ENCODE measurements around the gene HBS1L. TPM values are rescaled to one million over a fixed set of nuclear protein-coding genes. Genes with fewer than 3 reads are reported as not detected.

HBS1L gene
- polyA plus RNA-seq, 4 donors = 23.0 to 39.2 (median 30.7) TPM

- Histone ChIP-seq H3K9me3 (ENCODE audit: control insufficient read depth in 2 of 2, insufficient read depth in 1 of 2, low read depth in 1 of 2, low read length in 1 of 2) (peaks cover 0 to under 1% of the 10 kb centered on the region in 2 donors), H3K27ac (ENCODE audit: low read depth in 1 of 3, low read length in 2 of 3) (no peak overlapping the region), H3K36me3 (ENCODE audit: control insufficient read depth in 3 of 3, insufficient read depth in 2 of 3, low read depth in 1 of 3, low read length in 3 of 3) (no peaks in the 10 kb centered on the region), H3K4me3 (ENCODE audit: low read depth in 1 of 3, low read length in 3 of 3) (no peak overlapping the region), H3K4me1 (ENCODE audit: control insufficient read depth in 3 of 3, insufficient read depth in 2 of 3, low read depth in 1 of 3, low read length in 2 of 3) (no peaks in the 10 kb centered on the region), H3K27me3 (ENCODE audit: control insufficient read depth in 3 of 3, insufficient read depth in 3 of 3, low read length in 3 of 3) (no peaks in the 10 kb centered on the region)
- FAIRE-seq = no peak
- 37 to 67% (median 52%) methylated on average over 5 of the region's 5 CpGs for WGBS, 3 donors
- DNase-seq = no peak
Measured at GRCh38 chr6:135086414-135086764, 31.8 kb upstream of the HBS1L start.

DNA sequence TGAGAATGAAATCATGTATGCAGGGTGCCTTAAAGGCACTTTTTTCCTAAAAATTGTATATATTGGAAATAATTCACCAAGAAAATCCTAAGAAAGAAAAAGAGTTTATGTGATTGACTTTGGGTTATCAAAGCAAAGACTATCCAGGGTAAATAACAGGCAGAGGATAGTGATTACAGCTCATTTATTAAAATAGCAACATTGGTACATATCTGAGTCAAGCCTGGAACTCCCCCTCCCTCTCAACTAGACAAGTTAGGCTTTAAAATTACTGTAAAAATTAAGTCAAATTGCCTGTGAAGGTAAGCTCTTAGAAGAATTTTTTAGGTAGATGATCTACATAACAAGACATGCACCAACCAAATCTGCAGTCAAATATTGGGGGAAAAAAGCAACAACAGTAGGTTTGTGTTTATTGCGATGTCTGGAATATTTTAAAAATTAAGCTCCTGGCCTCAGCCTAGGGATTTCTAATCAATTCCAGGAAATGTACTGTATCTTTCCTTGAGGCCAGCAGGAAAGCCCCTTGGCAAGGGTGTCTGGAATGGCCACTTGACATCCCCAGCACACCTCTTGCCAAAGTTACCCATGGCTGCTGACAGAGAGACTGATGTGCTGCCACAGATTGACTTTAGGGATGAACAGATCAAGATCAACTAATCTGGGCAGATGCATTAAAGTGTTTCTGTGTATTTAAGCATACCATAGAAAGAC, 31.2 kb upstream of the HBS1L start:
- DNase-seq (no peak), FAIRE-seq (no peak)
- Histone ChIP-seq H3K9me3 (ENCODE audit: control insufficient read depth in 2 of 2, insufficient read depth in 1 of 2, low read depth in 1 of 2, low read length in 1 of 2) (peaks cover 0 to 2% of the 10 kb centered on the region in 2 donors), H3K27ac (ENCODE audit: low read depth in 1 of 3, low read length in 2 of 3) (no peak overlapping the region), H3K36me3 (ENCODE audit: control insufficient read depth in 3 of 3, insufficient read depth in 2 of 3, low read depth in 1 of 3, low read length in 3 of 3) (no peaks in the 10 kb centered on the region), H3K4me3 (ENCODE audit: low read depth in 1 of 3, low read length in 3 of 3) (no peak overlapping the region), H3K4me1 (ENCODE audit: control insufficient read depth in 3 of 3, insufficient read depth in 2 of 3, low read depth in 1 of 3, low read length in 2 of 3) (no peaks in the 10 kb centered on the region), H3K27me3 (ENCODE audit: control insufficient read depth in 3 of 3, insufficient read depth in 3 of 3, low read length in 3 of 3) (no peaks in the 10 kb centered on the region)
- 83 to 96% (median 93%) methylated on average over 1 of the region's 1 CpG for WGBS, 3 donors

- Histone ChIP-seq H3K36me3 (ENCODE audit: control insufficient read depth in 3 of 3, insufficient read depth in 2 of 3, low read depth in 1 of 3, low read length in 3 of 3) (no peaks in the 10 kb centered on the region), H3K27ac (ENCODE audit: low read depth in 1 of 3, low read length in 2 of 3) (no peak overlapping the region), H3K4me3 (ENCODE audit: low read depth in 1 of 3, low read length in 3 of 3) (no peak overlapping the region), H3K27me3 (ENCODE audit: control insufficient read depth in 3 of 3, insufficient read depth in 3 of 3, low read length in 3 of 3) (no peaks in the 10 kb centered on the region), H3K4me1 (ENCODE audit: control insufficient read depth in 3 of 3, insufficient read depth in 2 of 3, low read depth in 1 of 3, low read length in 2 of 3) (no peaks in the 10 kb centered on the region), H3K9me3 (ENCODE audit: control insufficient read depth in 2 of 2, insufficient read depth in 1 of 2, low read depth in 1 of 2, low read length in 1 of 2) (peaks cover 0 to 2% of the 10 kb centered on the region in 2 donors)
- 93 to 100% (median 95%) methylated on average over 1 of the region's 1 CpG for WGBS, 3 donors
- DNase-seq (no peak), FAIRE-seq (no peak)
Measured at GRCh38 chr6:135084916-135085269, 30.3 kb upstream of the HBS1L start.

DNA sequence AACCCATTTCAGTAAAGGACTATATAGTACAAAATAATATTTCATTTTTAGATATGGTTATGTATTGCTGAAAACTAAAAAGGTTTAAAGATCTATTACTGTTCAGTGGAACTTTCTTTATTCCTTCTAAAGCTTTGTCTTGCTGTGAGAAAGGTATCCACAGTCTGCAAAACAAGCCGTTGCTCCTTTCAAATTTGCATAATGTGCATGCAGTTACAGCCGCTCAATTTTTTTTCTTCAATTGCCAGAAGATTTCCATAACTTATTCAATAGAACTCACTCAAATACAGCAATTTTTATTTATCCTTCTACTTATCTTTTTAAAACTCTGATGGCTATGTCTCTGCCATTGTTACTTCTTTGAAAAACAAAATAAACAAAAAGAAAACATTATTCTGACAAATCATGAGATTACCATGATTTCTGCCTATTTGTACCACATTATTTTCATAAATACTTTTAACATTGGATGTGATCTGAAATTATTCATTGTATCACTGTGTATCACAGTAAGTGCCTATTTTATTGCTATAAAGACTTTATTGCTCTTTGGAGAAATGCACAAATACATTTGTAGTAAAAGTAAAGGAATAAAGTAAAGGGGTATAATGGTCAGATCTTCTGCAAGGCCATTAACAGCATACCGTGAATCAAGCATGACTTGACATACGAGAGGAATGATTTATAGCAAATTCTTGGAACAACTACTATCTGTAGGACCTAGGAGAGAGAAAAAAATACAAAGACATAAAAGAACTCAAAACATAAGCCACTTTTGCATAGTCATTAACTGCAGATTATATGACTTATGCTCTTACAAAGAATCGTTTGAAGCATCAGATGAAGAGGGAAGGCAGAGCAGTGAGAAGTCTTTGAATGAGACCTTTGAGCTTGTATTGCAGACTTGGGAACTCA, 29.6 kb upstream of the HBS1L start:
- Histone ChIP-seq H3K27ac (ENCODE audit: low read depth in 1 of 3, low read length in 2 of 3) (no peak overlapping the region), H3K9me3 (ENCODE audit: control insufficient read depth in 2 of 2, insufficient read depth in 1 of 2, low read depth in 1 of 2, low read length in 1 of 2) (peaks cover 0 to 2% of the 10 kb centered on the region in 2 donors), H3K36me3 (ENCODE audit: control insufficient read depth in 3 of 3, insufficient read depth in 2 of 3, low read depth in 1 of 3, low read length in 3 of 3) (no peaks in the 10 kb centered on the region), H3K4me3 (ENCODE audit: low read depth in 1 of 3, low read length in 3 of 3) (no peak overlapping the region), H3K27me3 (ENCODE audit: control insufficient read depth in 3 of 3, insufficient read depth in 3 of 3, low read length in 3 of 3) (no peaks in the 10 kb centered on the region), H3K4me1 (ENCODE audit: control insufficient read depth in 3 of 3, insufficient read depth in 2 of 3, low read depth in 1 of 3, low read length in 2 of 3) (no peaks in the 10 kb centered on the region)
- WGBS, 3 donors = 51 to 62% (median 52%) methylated on average over 5 of the region's 5 CpGs
- no peak for FAIRE-seq
- DNase-seq = no peak

DNA sequence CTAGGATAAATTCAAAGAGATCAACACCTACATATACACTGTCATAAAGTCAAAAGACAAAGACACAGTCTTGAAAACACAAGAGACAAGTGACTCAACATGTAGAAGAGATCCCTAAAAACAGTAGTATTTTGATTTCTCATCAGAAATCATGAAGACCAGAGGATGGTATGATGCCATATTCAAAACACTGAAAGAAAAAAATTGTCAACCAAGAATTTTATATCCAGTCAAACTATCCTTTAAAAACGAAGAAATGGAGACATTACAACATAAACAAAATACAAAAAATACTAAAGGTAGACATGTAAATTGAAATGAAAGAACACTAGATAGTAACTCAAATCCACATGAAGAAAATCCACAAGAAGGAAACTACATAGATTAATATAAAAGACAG, 27.3 kb upstream of the HBS1L start:
- H3K4me1 ChIP-seq (ENCODE audit: control insufficient read depth in 3 of 3, insufficient read depth in 2 of 3, low read depth in 1 of 3, low read length in 2 of 3) = no peaks in the 10 kb centered on the region
- H3K27ac ChIP-seq (ENCODE audit: low read depth in 1 of 3, low read length in 2 of 3) = no peak overlapping the region
- WGBS, 3 donors = 55 to 73% (median 65%) methylated on average over 1 of the region's 1 CpG
- FAIRE-seq = no peak
- no peaks in the 10 kb centered on the region for H3K27me3 ChIP-seq (ENCODE audit: control insufficient read depth in 3 of 3, insufficient read depth in 3 of 3, low read length in 3 of 3)
- H3K36me3 ChIP-seq (ENCODE audit: control insufficient read depth in 3 of 3, insufficient read depth in 2 of 3, low read depth in 1 of 3, low read length in 3 of 3) = no peaks in the 10 kb centered on the region
- no peak for DNase-seq
- H3K9me3 ChIP-seq (ENCODE audit: control insufficient read depth in 2 of 2, insufficient read depth in 1 of 2, low read depth in 1 of 2, low read length in 1 of 2) = peaks cover 0 to 2% of the 10 kb centered on the region in 2 donors
- H3K4me3 ChIP-seq (ENCODE audit: low read depth in 1 of 3, low read length in 3 of 3) = no peak overlapping the region

DNA sequence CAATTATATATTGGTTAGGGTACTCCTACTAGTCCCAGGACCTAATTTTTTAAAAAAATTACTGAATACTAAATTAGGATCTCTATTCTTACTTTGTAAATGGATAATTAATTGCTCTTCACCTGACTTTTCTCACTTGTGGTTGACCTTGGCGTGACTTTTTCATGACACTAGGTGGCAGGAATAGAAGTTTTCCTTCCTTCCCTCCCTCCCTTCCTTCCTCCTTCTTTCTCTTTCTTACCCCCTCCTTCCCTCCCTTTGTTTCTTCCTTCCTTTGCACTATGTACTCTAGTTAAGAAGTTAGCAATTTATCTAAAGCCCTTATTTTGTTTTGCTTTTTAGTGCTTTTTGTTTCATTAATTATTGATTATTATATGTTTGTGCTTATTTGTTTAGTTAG, 20.4 kb upstream of the HBS1L start:
- Histone ChIP-seq H3K4me3 (ENCODE audit: low read depth in 1 of 3, low read length in 3 of 3) (no peak overlapping the region), H3K4me1 (ENCODE audit: control insufficient read depth in 3 of 3, insufficient read depth in 2 of 3, low read depth in 1 of 3, low read length in 2 of 3) (no peaks in the 10 kb centered on the region), H3K9me3 (ENCODE audit: control insufficient read depth in 2 of 2, insufficient read depth in 1 of 2, low read depth in 1 of 2, low read length in 1 of 2) (no peaks in the 10 kb centered on the region), H3K27ac (ENCODE audit: low read depth in 1 of 3, low read length in 2 of 3) (no peak overlapping the region), H3K27me3 (ENCODE audit: control insufficient read depth in 3 of 3, insufficient read depth in 3 of 3, low read length in 3 of 3) (no peaks in the 10 kb centered on the region), H3K36me3 (ENCODE audit: control insufficient read depth in 3 of 3, insufficient read depth in 2 of 3, low read depth in 1 of 3, low read length in 3 of 3) (no peaks in the 10 kb centered on the region)
- no peak for DNase-seq
- FAIRE-seq = no peak
- 50 to 75% (median 70%) methylated on average over 1 of the region's 1 CpG for WGBS, 3 donors

DNA sequence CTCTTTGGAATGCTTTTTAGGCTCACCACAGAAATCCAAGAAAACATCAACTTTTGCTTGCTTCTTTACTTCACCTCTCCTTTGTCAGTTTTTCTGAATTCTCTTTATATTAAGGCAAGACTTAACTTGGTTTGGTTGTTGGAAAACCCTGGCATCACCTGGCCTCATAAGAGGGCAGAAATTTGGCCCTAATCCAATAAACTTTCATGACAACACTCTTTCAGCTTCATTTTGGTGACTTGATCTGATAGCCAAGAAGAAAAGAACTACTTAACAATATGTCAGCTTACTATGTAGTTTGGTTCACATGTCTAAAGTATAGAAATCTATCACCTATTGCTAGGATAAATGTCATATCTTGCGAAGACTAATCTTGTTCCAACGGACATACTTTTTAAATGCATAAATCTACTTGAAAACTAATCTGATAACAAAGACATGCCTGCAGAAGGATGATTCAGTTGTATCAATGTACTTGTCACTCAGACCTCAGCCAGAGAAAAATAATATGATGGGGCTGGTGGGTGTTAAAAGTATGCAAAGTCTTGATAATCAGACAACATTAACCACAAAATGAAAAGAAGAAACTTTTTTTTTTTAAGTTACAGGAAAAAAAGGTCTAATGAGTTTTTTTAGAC, 19.3 kb upstream of the HBS1L start:
- no peak overlapping the region for H3K27ac ChIP-seq (ENCODE audit: low read depth in 1 of 3, low read length in 2 of 3)
- H3K36me3 ChIP-seq (ENCODE audit: control insufficient read depth in 3 of 3, insufficient read depth in 2 of 3, low read depth in 1 of 3, low read length in 3 of 3) = no peaks in the 10 kb centered on the region
- no peak overlapping the region for H3K4me3 ChIP-seq (ENCODE audit: low read depth in 1 of 3, low read length in 3 of 3)
- no peaks in the 10 kb centered on the region for H3K27me3 ChIP-seq (ENCODE audit: control insufficient read depth in 3 of 3, insufficient read depth in 3 of 3, low read length in 3 of 3)
- 82 to 86% (median 83%) methylated on average over 2 of the region's 2 CpGs for WGBS, 3 donors
- no peak for FAIRE-seq
- H3K4me1 ChIP-seq (ENCODE audit: control insufficient read depth in 3 of 3, insufficient read depth in 2 of 3, low read depth in 1 of 3, low read length in 2 of 3) = no peaks in the 10 kb centered on the region
- H3K9me3 ChIP-seq (ENCODE audit: control insufficient read depth in 2 of 2, insufficient read depth in 1 of 2, low read depth in 1 of 2, low read length in 1 of 2) = no peaks in the 10 kb centered on the region
- no peak for DNase-seq

DNA sequence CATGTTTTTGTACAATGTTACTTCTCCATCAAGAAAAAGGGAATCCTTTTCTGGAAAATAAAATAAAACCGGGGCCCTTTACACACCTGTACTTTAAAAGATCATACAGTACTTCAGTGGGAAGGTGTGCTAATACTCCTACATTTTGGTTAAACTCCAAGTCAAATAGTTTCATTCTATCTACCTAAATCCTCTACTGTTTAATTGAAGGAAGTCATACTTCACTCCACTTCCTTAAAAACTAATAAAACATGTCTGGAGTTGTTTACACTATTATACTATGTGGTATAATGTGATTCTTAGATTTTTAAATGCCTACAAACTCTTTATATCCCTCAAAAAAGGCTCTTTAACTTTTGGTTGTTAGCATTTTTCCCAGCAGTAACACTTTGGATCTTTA, 18.6 kb upstream of the HBS1L start:
- Histone ChIP-seq H3K27ac (ENCODE audit: low read depth in 1 of 3, low read length in 2 of 3) (no peak overlapping the region), H3K27me3 (ENCODE audit: control insufficient read depth in 3 of 3, insufficient read depth in 3 of 3, low read length in 3 of 3) (no peaks in the 10 kb centered on the region), H3K4me1 (ENCODE audit: control insufficient read depth in 3 of 3, insufficient read depth in 2 of 3, low read depth in 1 of 3, low read length in 2 of 3) (no peaks in the 10 kb centered on the region), H3K9me3 (ENCODE audit: control insufficient read depth in 2 of 2, insufficient read depth in 1 of 2, low read depth in 1 of 2, low read length in 1 of 2) (no peaks in the 10 kb centered on the region), H3K4me3 (ENCODE audit: low read depth in 1 of 3, low read length in 3 of 3) (no peak overlapping the region), H3K36me3 (ENCODE audit: control insufficient read depth in 3 of 3, insufficient read depth in 2 of 3, low read depth in 1 of 3, low read length in 3 of 3) (no peaks in the 10 kb centered on the region)
- DNase-seq (no peak), FAIRE-seq (no peak)
- 50 to 75% (median 68%) methylated on average over 1 of the region's 1 CpG for WGBS, 3 donors
